SK-N-SH (cell line): ENCODE measurements around the gene NPRL2. TPM values are rescaled to one million over a fixed set of nuclear protein-coding genes. Genes with fewer than 3 reads are reported as not detected.

ENCODE experiments used
- CTCF ChIA-PET: fragments of 300-600, 350-600 bp; formaldehyde crosslinking; extraction: SDS; loops from one replicate; lab custom pipeline; 2021; lab: Yijun Ruan, JAX
- POLR2A ChIA-PET: fragments of 350-600 bp; sonication (Branson Sonifier 250); formaldehyde crosslinking; extraction: SDS; loops from one replicate; lab custom pipeline; 2020; ENCODE audit warnings: antibody characterized with exemption, inconsistent platforms; lab: Yijun Ruan, JAX
- DNase-seq: peaks from one replicate; pipeline ENCODE4 v3.0.0; 2012
- H2AFZ ChIP-seq: fragments of 200-600 bp; sonication (generic); 2 replicates; pipeline ENCODE4 v1.8.1; 2016; ENCODE audit warnings: antibody characterized with exemption, mild to moderate bottlenecking, low read depth
- H3F3A ChIP-seq: fragments of 200-600 bp; sonication (generic); replicated peaks from 2 replicates; pipeline ENCODE3; 2016; ENCODE audit warnings: antibody characterized with exemption, mild to moderate bottlenecking; ENCODE audit not compliant: insufficient read depth
- H3K27ac ChIP-seq, 2 experiments: fragments of 200-500 bp in 1 of 2; fragments of 200-600 bp in 1 of 2; sonication (Bioruptor generic) in 1 of 2; sonication (generic), shearing (Covaris generic) in 1 of 2; 2 replicates each; pipeline versions ENCODE4 v1.5.1 to v1.6.1; 2014 to 2016; ENCODE audit warnings: low read depth in 2 of 2, inconsistent platforms in 1 of 2, low read length in 1 of 2, mild to moderate bottlenecking in 1 of 2, mixed read lengths in 1 of 2
- H3K27me3 ChIP-seq: fragments of 200-600 bp; sonication (generic), shearing (Covaris generic); 2 replicates; pipeline ENCODE4 v1.6.1; 2016; ENCODE audit warnings: mixed run types; ENCODE audit not compliant: insufficient read depth
- H3K36me3 ChIP-seq, 2 experiments: fragments of 200-500 bp in 1 of 2; fragments of 200-600 bp in 1 of 2; sonication (Bioruptor generic) in 1 of 2; sonication (generic) in 1 of 2; replicated peaks in 1 of 2; 2 replicates each; pipeline versions ENCODE3 to v1.5.1; 2014 to 2016; ENCODE audit warnings: low read length in 1 of 2, mild to moderate bottlenecking in 1 of 2; ENCODE audit not compliant: insufficient read depth in 2 of 2, control insufficient read depth in 1 of 2
- H3K4me1 ChIP-seq, 2 experiments: fragments of 200-500 bp in 1 of 2; fragments of 200-600 bp in 1 of 2; sonication (Bioruptor generic) in 1 of 2; sonication (generic), shearing (Covaris generic) in 1 of 2; 2 replicates each; pipeline versions ENCODE4 v1.5.1 to v1.6.1; 2014 to 2016; ENCODE audit warnings: low read depth in 1 of 2, low read length in 1 of 2, mixed run types in 1 of 2; ENCODE audit not compliant: insufficient read depth in 2 of 2, control insufficient read depth in 1 of 2
- H3K4me2 ChIP-seq: fragments of 200-600 bp; sonication (generic), shearing (Covaris generic); 2 replicates; pipeline ENCODE4 v1.6.1; 2017; ENCODE audit warnings: mixed run types
- H3K4me3 ChIP-seq, 2 experiments: fragments of 200-500 bp in 1 of 2; fragments of 200-600 bp in 1 of 2; sonication (Bioruptor generic) in 1 of 2; sonication (generic), shearing (Covaris generic) in 1 of 2; 2 replicates each; pipeline versions ENCODE4 v1.5.1 to v1.8.1; 2014 to 2016; ENCODE audit warnings: low read depth in 2 of 2, inconsistent platforms in 1 of 2, low read length in 1 of 2, mild to moderate bottlenecking in 1 of 2, mixed read lengths in 1 of 2, moderate library complexity in 1 of 2
- H3K79me2 ChIP-seq: fragments of 200-600 bp; sonication (generic); 2 replicates; pipeline ENCODE4 v1.8.1; 2017; ENCODE audit warnings: mild to moderate bottlenecking; ENCODE audit not compliant: insufficient read depth
- H3K9ac ChIP-seq: fragments of 200-600 bp; sonication (generic); 2 replicates; pipeline ENCODE4 v1.6.1; 2017; ENCODE audit warnings: mixed run types
- H3K9me2 ChIP-seq: fragments of 200-600 bp; sonication (generic); 2 replicates; pipeline ENCODE4 v1.6.1; 2017; ENCODE audit warnings: mixed run types
- H3K9me3 ChIP-seq: fragments of 200-600 bp; sonication (generic); 2 replicates; pipeline ENCODE4 v1.6.1; 2017; ENCODE audit warnings: mixed run types, mild to moderate bottlenecking, moderate library complexity
- H4K20me1 ChIP-seq: fragments of 200-600 bp; sonication (generic); 2 replicates; pipeline ENCODE4 v1.6.1; 2017; ENCODE audit warnings: mild to moderate bottlenecking, mixed run types; ENCODE audit not compliant: insufficient read depth
- EP300 ChIP-seq, 2 experiments: IDR thresholded peaks; 2 replicates each; pipeline versions ENCODE4 v1.4.0 to v1.6.1; 2012; ENCODE audit warnings: borderline replicate concordance in 1 of 2, low read depth in 1 of 2, low read length in 1 of 2
- EZH2phosphoT487 ChIP-seq: fragments of 200-600 bp; sonication (generic); IDR thresholded peaks from 2 replicates; pipeline ENCODE4 v1.6.1; 2017; ENCODE audit warnings: low read depth, mixed run types, mild to moderate bottlenecking, antibody characterized with exemption, moderate library complexity, borderline replicate concordance
- FOXJ3 ChIP-seq: sonication (generic); formaldehyde crosslinking; IDR thresholded peaks from 2 replicates; pipeline ENCODE4 v1.5.1; 2020; ENCODE audit warnings: mild to moderate bottlenecking, missing genetic modification reagents
- IRF3 ChIP-seq: fragments of 150-350 bp; IDR thresholded peaks from 2 replicates; pipeline ENCODE4 v1.6.1; 2016; ENCODE audit warnings: mild to moderate bottlenecking, low read depth, low read length
- JUND ChIP-seq: IDR thresholded peaks from 2 replicates; pipeline ENCODE4 v1.4.0; 2012
- NFIC ChIP-seq: IDR thresholded peaks from 2 replicates; pipeline ENCODE4 v1.4.0; 2012; ENCODE audit warnings: borderline replicate concordance
- PBX3 ChIP-seq: IDR thresholded peaks from 2 replicates; pipeline ENCODE4; 2012
- POLR2AphosphoS5 ChIP-seq: IDR thresholded peaks from 2 replicates; pipeline ENCODE4 v1.6.1; 2012; ENCODE audit warnings: low read depth, low read length
- RCOR1 ChIP-seq: fragments of 150-350 bp; IDR thresholded peaks from 2 replicates; pipeline ENCODE4 v1.6.1; 2017; ENCODE audit warnings: antibody characterized with exemption, low read length
- REST ChIP-seq: IDR thresholded peaks from 2 replicates; pipeline ENCODE4 v1.6.1; 2012; ENCODE audit warnings: mild to moderate bottlenecking, low read depth, low read length, moderate library complexity
- RFX5 ChIP-seq: IDR thresholded peaks from 2 replicates; pipeline ENCODE4 v1.6.1; 2012; ENCODE audit warnings: mild to moderate bottlenecking, improper control_type of control experiment, low read length
- SMC3 ChIP-seq: IDR thresholded peaks from 2 replicates; pipeline ENCODE4 v1.6.1; 2012; ENCODE audit warnings: low read depth, low read length, improper control_type of control experiment
- TAF1 ChIP-seq: IDR thresholded peaks from 2 replicates; pipeline ENCODE4 v1.6.1; 2012; ENCODE audit warnings: low read depth, mild to moderate bottlenecking, low read length, moderate library complexity, borderline replicate concordance
- TCF12 ChIP-seq: IDR thresholded peaks from 2 replicates; pipeline ENCODE4 v1.4.0; 2012
- USF1 ChIP-seq: IDR thresholded peaks from 2 replicates; pipeline ENCODE4 v1.4.0; 2012; ENCODE audit warnings: low read depth, borderline replicate concordance
- USF2 ChIP-seq: fragments of 150-350 bp; IDR thresholded peaks from 2 replicates; pipeline ENCODE4 v1.6.1; 2017; ENCODE audit warnings: antibody characterized with exemption, low read length, low read depth, borderline replicate concordance
- WGBS: methylation state at CpG from one replicate; pipeline ENCODE4 v1.1.6; 2017; ENCODE audit warnings: low lambda C conversion rate; 5-methylcytosine and 5-hydroxymethylcytosine counted together
- polyA plus RNA-seq, 3 experiments: library from polyadenylated mRNA; depleted of rRNA; stranded (reverse); fragments of >200 nt; gene quantifications; 2 replicates each; pipeline ENCODE4 v1.2.3, GENCODE V29; 2012

The NPRL2 gene
- polyA plus RNA-seq, 1 of the 3 experiments (the other 2 are of a cell fraction), result 43.6 TPM

GRCh38 chr3:50383750-50384149 is 33.2 kb upstream of the NPRL2 start (continued):
- no peak for TF ChIP-seq IRF3
- TF ChIP-seq, all 33 proteins: peak for 0

GRCh38 chr3:50382722-50383121 is 32.1 kb upstream of the NPRL2 start:
- no peaks in the 10 kb centered on the region for H3K27me3 ChIP-seq
- no peak overlapping the region for H3K9ac ChIP-seq
- H3K79me2 ChIP-seq, result no peaks in the 10 kb centered on the region
- no peaks in the 10 kb centered on the region for H3K9me2 ChIP-seq
- TF ChIP-seq EP300 (IDR thresholded peaks at IDR 0.05; ENCODE audit: borderline replicate concordance in 1 of 2, low read depth in 1 of 2, low read length in 1 of 2), result 0 out of 4 replicates have a peak, but pooled peaks of 1 of the 2 experiments have one; percentile 5
- TF ChIP-seq JUND, result no peak
- TF ChIP-seq, all 33 proteins: peak for 1
- peak overlapping the region in 1 of 2 experiments; percentile 100; a peak in 2 of 4 replicates for H3K27ac ChIP-seq
- H3K4me2 ChIP-seq, result no peak overlapping the region
- POLR2A ChIA-PET, result interaction anchor here (0.9 kb wide), 1 partner anchor 29 kb away, joined by 3 read pairs; no protein-coding TSS in a partner anchor
- 59% methylated on average over 6 of the region's 12 CpGs for WGBS
- CTCF ChIA-PET, result interaction anchor here (1.1 to 11.5 kb wide), 3 partner anchors 13 to 42 kb away, joined by 3 to 128 read pairs (median 3); no protein-coding TSS in a partner anchor
- H3K4me1 ChIP-seq, result peaks cover 0 to 98% of the 10 kb centered on the region in 2 experiments; a peak in 2 of 4 replicates
- no peaks in the 10 kb centered on the region for H3F3A ChIP-seq
- H3K4me3 ChIP-seq, result no peak overlapping the region
- no peaks in the 10 kb centered on the region for H4K20me1 ChIP-seq
- H3K9me3 ChIP-seq, result no peaks in the 10 kb centered on the region
- no peak for DNase-seq
- no peak overlapping the region for H2AFZ ChIP-seq
- H3K36me3 ChIP-seq, result no peaks in the 10 kb centered on the region

- POLR2A ChIA-PET, result interaction anchor here (0.7 to 3.5 kb wide), 13 partner anchors 9 to 167 kb away, joined by 3 to 28 read pairs (median 6); partner anchors contain the start of genes CYB561D2, NPRL2 and TMEM115
- CTCF ChIA-PET, result interaction anchor here (0.7 to 4.5 kb wide), 13 partner anchors 9 to 232 kb away, joined by 3 to 41 read pairs (median 6); no protein-coding TSS in a partner anchor
- 0% methylated on average over 1 of the region's 4 CpGs for WGBS
- TF ChIP-seq EZH2phosphoT487 (no peak), PBX3 (no peak), SMC3 (no peak; the same call in 1 of the 2 replicates), POLR2AphosphoS5 (no peak), RCOR1 (peak; percentile 85; the same call in 1 of the 2 replicates), JUND (no peak), TCF12 (0 out of 2 replicates have a peak, but pooled peaks have one; percentile 14), RFX5 (no peak), USF2 (no peak), REST (no peak), EP300 (IDR thresholded peaks at IDR 0.05; ENCODE audit: borderline replicate concordance in 1 of 2, low read depth in 1 of 2, low read length in 1 of 2) (peak in 1 of 2 experiments; percentile 97; a peak in 2 of 4 replicates), TAF1 (no peak), NFIC (no peak), FOXJ3 (CRISPR knock-in tag) (no peak; the same call in none of the 2 replicates), USF1 (no peak)
Observed at GRCh38 chr3:50381383-50381782, 30.8 kb upstream of the NPRL2 start.

More at GRCh38 chr3:50381383-50381782, 30.8 kb upstream of the NPRL2 start:
- Histone ChIP-seq H3K79me2 (no peaks in the 10 kb centered on the region), H3K4me2 (no peak overlapping the region), H3K27ac (peak overlapping the region in 1 of 2 experiments; percentile 100; a peak in 2 of 4 replicates), H3K4me1 (peaks cover 0 to 98% of the 10 kb centered on the region in 2 experiments; a peak in 2 of 4 replicates), H3K9ac (no peak overlapping the region), H3K9me3 (no peaks in the 10 kb centered on the region), H4K20me1 (no peaks in the 10 kb centered on the region), H3F3A (no peaks in the 10 kb centered on the region), H2AFZ (no peak overlapping the region), H3K9me2 (no peaks in the 10 kb centered on the region), H3K36me3 (no peaks in the 10 kb centered on the region), H3K27me3 (no peaks in the 10 kb centered on the region), H3K4me3 (peak overlapping the region in 1 of 2 experiments; percentile 41; a peak in 1 of 4 replicates)
- DNase-seq, result peak; percentile 90
